GM21447 (cell line): Measurements from ENCODE around the gene LAMTOR1.
"Not testable (repeated sequence)": the region's sequence is repeated elsewhere in the genome, so short reads cannot be mapped to it uniquely, and the experiment has no call there.

Experiments
- ATAC-seq: cut with Tn5 transposase; IDR thresholded peaks from one replicate; pipeline ENCODE4 v1.9.1; 2021; ENCODE audit not compliant: unreplicated experiment

Gene LAMTOR1

DNA sequence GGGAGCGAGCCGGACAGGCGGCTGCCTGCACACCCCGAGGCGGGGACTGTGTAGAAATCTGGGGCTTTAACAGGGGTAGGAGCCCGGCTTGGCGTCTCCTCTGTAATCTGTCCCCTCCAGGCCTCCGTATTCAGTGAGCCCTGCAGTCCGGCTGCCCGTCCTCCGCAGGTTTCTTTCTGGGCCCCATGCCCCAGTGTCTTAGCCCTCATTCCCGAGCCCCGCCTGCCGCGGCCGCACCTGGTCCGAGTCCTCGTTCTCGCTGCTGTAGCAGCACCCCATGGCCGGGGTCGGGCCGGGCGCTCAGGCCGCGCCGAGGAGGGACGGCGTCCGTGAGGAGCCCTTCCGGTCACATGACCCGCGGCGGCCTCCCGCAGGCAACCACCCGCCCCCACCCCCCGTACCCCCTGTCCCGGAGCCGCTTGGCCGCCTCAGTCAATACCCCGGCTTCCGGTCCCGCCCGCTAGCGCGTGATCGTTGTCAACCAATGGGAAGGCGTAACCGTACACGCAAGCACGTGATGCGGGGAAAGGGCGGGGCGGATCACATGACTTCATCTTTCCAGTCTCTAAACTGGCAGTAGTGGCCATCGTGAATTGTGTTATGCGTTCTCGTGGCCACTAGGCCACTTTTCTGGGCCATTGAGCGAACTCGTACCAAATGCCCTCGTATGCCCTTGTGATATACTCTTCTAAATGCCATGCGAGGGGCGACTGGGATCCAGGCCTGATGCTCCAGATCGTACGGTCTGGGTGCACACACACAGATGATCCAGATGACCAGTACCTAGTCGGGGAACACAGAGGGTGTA, at the start of gene LAMTOR1:
LAMTOR1 (minus strand) TSS at position 352 of the 808 bp plus-strand sequence; CDS start at position 279, 73 bp downstream.
- peak; percentile 88 for ATAC-seq

DNA sequence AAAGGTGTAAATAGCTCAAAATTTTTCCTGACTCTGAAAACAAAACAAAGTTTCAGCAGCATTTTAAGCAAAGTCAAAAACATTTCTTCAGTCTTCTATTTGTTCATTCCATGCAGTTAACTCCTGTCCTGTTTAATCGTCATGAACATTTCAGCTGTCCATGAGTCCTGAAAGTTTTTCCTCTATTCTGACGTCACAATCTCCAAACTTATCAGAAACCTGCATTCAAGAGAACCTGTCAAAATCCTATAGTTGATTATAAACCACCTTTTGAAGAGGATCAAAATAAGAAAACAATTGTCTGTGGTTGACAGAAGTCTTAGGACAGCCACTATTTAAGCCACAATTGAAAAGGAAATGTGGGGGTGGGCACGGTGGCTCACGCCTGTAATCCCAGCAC, 47.8 kb upstream of the LAMTOR1 start:
- ATAC-seq = no peak

DNA sequence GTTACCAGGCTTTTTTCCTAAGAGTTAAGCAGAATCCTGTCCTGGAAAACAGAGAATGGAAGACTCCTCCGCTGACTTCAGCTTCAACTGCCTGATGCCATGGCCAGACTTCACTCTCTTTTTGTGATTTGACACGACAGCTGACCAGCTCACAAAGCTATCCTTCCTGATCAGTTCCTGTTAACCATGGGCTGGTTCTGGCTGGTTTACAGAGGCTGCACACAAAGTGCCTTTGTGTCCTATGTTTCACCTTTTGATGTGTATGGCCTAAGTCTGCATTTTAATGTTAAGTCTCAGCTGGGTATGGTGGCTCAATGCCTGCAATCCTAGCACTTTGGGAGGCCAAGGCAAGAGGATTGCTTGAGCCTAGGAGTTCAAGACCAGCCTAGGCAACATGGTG, 43.5 kb upstream of the LAMTOR1 start:
- no peak for ATAC-seq

DNA sequence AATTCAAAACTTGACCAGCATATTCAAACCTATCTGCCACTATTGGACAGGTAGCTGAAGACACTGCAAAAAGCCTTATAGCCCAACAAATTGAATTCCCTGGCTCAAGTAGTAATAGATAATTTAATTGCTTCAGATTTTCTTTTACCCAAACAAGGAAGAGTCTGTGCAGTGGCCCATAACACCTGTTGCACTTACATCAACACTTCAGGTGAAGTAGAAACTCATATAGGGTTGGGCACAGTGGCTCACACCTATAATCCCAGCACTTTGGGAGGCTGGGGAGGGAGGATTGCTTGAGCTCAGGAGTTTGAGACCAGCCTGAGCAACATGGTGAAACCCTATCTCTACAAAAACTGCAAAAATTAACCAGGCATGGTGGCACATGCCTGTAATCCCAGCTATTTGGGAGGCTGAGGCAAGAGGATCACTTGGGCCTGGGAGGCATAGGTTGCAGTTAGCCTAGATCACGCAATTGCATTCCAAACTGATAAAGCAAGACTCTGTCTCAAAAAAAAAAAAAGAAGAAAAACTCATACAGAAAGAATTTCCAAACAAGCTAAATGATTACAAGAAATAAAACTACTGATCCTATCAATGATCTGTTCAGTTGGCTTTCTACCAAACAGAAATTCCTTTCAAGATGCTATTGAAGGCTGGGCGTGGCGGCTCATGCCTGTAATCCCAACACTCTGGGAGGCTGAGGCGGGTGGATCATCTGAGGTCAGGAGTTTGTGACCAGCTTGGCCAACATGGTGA, 41.9 kb upstream of the LAMTOR1 start:
- ATAC-seq = no peak

DNA sequence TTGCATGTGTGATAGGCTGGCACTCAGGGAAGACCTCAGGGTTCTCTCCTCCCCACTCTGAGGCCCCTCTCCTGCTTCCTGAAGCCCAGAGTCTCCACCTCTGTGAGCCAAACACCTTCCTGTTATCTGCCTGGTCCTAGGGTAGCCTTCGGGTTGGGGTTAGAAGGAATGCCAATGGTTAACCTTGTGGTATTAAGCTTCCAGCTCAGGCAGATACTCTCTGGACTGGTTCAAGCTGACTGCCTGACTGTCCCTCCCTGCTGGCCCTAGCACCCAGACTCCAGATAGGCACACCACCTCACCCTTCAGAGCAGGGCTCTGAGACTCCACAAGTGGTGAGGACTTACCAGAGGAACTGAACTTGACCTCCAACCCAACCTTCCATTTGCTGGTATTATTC, 39.4 kb upstream of the LAMTOR1 start:
- ATAC-seq = not testable (repeated sequence)

DNA sequence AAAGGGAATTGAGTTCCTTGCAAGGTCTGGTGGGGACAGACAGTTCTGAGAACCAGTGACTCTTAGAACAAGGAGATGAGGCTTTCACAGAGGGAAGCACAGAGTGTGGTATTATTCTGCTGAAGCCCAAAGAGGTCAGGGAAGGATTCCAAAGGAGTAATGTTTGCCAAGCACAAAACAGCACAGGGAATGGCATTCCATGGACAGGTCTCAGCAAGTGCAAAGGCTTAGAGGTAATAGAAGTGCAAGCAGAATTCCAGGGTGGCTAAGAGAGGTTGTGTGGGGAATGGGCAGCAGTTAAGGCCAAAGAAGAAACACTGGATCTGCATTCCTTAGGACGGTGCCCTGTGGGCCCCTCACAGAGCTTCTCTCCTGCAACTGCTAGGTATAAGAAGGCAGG, 39.0 kb upstream of the LAMTOR1 start:
- not testable (repeated sequence) for ATAC-seq

DNA sequence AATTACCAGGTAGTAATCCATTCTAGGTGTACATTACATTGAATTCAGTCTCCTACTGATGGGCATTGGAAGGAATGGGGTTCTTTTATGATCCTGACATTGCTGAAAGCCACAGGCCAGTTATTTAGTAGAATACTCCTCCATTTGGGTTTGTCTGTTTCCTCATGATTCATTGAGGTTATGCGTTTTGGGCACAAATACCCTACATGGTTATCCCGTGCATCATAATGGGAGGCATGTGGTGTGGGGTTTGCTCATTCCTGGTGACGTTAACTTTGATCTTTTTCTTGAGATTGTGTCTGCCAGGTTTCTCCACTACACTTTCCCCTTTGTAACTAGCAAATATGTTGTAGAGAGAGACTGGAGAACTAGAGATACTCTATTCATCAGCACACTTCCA, 38.0 kb upstream of the LAMTOR1 start:
- ATAC-seq = no peak

DNA sequence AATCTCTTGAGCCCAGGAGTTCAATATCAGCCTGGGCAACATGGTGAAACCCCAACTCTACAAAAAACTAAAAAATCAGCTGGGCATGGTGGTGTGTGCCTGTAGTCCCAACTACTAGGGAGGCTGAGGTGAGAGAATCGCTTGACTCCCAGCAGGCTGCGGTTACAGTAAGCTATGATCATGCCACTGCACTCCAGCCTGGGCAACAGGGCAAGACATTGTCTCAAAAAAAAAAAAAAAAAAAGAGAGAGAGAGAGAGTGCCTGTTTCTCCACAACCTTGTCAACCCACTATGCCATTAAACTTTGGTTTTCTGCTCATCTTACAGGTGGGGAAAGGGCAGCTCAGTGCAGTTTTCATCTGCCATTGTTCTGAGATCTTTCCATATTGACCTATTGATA, 37.6 kb upstream of the LAMTOR1 start:
- no peak for ATAC-seq

DNA sequence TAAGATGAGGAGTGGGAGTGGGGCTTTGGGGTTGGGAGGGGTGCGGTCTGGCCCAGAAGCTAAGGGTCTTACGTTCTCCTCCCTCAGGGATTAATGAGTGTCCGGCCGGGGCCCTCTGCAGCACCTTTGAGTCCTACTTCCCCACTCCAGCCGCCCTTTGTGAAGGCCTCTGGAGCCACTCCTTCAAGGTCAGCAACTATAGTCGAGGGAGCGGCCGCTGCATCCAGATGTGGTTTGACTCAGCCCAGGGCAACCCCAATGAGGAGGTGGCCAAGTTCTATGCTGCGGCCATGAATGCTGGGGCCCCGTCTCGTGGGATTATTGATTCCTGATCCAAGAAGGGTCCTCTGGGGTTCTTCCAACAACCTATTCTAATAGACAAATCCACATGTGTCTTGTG, 36.4 kb upstream of the LAMTOR1 start:
- no peak for ATAC-seq

DNA sequence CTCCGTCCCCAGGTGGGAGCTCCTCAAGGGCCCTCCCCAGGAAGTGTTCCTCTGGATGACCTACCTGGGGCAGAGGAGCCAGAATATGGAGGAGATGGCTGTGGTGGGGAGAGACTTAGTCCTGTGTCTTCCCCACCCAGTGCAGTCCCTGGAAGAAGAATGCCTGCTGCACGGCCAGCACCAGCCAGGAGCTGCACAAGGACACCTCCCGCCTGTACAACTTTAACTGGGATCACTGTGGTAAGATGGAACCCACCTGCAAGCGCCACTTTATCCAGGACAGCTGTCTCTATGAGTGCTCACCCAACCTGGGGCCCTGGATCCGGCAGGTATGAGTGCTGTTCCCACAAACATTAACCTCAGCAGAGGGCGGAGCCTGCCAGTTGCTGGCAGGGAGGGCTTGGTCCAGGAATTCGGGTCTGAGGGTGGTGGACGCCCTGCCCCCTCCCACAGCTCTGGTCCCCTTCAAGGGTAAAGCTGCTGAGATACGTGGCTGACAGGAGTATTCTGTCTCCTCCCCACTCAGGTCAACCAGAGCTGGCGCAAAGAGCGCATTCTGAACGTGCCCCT, 35.8 kb upstream of the LAMTOR1 start:
- no peak for ATAC-seq

DNA sequence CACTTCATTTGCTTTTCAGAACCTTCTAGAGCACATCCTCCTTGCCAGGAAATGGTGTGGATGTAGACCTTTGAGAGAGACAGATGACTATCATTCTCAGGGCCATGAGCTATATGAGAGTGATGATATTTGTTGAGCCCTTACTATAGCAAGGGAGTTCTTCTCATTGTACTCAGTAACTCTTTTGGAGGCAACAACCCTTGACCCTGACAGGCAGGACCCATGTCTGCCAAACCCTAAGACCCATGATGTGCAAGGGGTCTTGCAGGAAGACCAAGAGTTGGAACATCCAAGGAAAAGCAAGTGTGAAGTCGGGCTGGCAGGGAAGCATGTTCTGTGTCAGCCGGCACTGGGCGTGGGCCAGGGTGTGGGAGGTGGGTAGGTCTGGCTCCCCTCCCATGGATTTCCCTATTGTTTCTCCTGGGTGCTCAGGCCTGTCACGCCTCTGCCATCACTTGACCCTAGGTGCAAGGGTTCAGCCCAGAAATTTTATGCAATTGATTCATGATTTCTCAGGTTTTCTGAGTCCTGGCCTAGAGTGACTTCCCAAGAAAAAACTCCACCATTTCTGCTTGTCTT, 33.7 kb upstream of the LAMTOR1 start:
- no peak for ATAC-seq

DNA sequence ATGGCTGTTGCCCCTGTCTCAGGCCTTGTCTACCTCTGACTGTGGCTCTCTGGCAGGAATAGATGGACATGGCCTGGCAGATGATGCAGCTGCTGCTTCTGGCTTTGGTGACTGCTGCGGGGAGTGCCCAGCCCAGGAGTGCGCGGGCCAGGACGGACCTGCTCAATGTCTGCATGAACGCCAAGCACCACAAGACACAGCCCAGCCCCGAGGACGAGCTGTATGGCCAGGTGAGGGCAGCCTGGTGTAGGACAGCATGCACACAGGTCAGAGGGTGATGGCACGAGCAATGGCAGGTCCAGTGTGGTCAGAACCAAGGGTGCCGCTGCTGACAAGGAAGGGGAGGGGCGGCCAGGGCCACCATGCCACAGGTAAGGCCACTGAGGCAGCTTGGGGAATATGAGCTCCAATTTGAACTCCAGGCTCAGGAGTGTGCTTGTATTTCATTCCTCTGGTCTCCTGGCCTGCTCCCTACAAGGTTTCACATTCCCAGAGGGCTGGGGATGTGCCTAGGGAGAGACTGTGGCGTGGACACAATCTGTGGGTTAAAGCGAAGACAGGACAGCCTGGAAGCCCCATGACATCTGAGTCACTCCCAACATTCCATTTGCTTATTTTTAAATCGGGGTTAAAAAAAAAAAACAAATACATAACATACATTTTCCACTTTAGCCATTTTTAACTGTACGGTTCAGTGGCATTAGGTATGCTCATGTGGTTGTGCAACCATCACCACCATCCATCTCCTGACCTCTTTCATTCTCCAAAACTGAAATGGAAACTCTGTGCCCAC, 33.0 kb upstream of the LAMTOR1 start:
- ATAC-seq = no peak

DNA sequence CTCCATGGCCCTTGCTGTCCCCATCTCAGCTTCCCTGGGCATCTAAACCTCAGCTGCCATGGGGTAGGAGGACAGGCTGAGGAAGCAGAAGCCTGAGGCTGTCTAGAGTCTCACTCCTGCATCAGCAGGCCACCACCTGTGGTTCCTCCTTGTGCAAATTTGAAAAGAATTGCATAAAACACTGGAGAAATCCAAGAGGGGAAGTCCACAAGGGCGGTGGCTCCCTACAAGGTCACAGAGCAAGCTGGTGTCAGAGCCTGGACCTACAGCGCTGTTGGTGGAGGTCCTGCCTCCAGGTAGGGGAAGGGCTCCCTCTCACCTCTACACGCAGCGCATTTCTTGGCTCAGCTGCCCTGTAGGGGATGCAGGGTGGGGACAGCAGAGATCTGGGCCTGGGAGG, 32.4 kb upstream of the LAMTOR1 start, which contains the start of gene FOLR3:
FOLR3 (plus strand) TSS at position 253 of the 400 bp plus-strand sequence. CDS start 228 bp downstream, outside the sequence.
- not testable (repeated sequence) for ATAC-seq

DNA sequence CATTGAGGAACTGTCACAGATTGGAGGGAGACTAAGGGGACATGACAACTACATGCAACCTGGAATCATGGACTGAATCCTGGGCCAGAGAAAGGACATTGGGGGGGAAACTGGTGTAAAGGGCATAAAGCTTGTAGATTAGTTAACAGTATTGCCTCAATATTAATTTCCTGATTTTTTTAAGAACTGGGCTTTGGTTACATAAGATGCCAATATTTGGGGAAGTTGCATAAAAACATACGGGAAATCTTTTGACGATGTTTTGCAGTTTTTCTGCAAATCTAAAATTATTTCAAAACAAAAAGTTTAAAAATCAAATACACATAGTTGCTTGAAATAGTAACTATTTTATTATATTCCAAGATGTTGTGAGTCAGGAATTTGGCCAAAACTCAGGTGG, 29.5 kb upstream of the LAMTOR1 start:
- no peak for ATAC-seq

DNA sequence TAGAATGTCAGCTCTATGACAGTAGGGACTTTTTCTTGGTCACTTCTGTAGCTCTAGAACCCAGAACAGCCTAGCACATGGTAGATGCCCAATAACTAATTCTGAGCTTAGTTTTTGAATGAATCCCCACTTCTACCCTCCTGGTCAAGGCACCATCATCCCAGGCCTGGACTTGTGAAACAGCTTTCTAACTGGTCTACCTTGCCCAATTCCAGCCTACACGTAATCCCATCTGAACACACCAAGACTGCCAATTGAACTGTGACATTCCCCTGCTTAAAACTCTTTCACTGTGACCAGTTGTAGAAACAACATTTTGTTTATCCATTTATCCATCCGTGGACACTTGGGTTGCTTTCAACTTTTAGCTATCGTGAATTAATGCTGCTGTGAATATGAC, 26.3 kb upstream of the LAMTOR1 start:
- no peak for ATAC-seq

DNA sequence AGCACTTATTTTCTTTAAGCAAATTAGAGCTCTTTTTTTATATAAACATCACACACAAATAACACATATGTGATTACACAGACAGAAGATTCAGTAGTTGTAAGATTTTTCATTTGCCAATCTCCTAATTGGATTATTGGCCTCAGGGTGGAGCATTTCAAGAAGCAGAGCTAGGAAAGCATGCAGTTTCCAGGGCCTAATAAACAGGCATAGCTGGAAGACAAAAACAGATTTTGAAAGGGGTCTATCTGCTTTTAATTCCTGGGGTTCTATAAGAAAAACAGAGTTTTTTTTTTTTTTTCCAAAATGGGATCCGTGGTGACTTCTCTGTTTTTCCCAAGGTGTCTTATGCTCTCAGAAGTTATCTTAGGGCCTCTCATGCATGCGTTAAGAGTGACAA, 24.8 kb upstream of the LAMTOR1 start:
- ATAC-seq = no peak

DNA sequence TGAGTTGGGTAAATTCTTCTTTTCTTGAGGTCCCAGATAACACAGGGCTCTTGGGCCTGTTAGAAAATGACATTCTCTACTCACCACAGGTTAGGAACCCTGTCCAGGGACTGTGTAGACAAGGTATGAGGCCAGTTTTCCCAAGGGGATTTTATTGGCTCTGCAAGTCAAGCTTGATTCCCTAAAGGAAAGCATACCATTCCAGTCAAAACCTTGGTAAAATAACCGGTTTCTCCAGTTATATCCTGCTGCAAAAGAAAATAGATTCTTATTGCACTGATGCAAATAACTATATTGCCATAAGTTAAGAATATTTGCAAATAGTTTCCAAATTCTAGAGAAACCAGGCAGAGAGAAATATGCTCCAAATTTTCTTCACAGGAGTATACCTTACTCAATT, 22.9 kb upstream of the LAMTOR1 start:
- no peak for ATAC-seq

DNA sequence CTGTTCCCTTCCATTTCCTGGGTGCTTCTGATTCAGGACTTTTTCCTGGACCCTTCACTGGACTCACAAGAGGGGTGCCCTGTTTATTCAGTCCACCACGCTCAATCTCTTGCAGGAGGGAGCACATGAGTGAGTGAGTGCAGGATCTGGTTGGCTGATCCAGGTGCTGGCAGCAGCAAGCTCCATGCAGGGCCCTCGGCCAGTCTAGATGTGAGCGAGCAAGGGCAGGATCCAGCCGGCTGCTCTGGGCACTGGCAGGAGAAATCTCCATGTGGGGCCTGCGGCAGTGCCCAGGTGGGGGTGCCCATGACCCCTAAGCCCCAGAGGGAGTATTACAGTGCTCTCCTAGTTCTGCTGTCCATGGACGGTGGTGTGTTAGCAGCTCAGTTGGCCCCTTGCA, 20.9 kb upstream of the LAMTOR1 start:
- ATAC-seq = no peak

DNA sequence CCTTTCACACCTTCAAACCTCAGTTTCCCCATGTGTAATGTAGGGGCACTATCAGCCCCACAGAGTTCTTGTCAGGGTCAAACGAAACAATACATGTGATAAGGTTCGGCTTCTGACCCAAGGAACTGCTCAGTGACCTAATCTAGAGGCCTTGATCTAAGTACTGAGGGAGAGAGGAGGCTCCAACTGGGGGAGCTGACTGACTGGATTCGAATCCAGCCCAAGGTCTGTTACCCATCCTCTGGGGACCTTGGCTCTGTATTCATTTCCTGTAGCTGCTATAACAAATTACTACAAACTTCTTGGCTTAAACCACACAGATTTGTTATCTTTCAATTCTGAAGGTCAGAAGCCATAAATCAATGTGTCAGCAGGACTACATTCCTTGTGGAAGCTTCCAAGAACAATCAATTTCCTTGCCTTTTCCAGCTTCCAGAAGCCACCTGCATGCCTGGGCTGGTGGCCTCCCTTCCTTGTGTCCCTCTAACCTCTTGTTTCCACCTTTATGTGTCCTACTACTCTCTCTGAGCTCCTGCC, 20.1 kb upstream of the LAMTOR1 start:
- ATAC-seq = no peak

DNA sequence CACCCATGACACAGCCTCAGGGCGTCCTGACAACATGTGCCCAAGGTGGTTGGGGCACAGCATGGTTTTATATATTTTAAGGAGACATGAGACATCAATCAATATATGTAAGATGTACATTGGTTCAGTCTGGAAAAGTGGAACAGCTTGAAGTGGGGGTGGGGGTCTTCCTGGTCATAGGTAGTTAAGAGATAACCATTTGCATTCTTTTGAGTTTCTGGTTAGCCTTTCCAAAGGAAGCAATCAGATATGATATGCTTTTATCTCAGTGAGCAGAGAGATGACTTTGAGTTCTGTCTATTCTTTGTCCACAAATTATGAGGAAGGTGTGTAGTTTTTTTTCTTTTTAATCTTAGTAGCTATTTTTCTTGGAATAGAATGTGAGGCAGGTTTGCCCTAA, 19.5 kb upstream of the LAMTOR1 start:
- no peak for ATAC-seq
